Esophagus mucosa (tissue), 1 donor: Measurements from ENCODE around the gene GRIN3B. TPM values are rescaled to one million over a fixed set of nuclear protein-coding genes. Genes with fewer than 3 reads are reported as not detected.

Source experiments
- ATAC-seq: fragments of 200-7000 bp; cut with Tn5 transposase; one replicate; pipeline ENCODE4 v1.9.1; 2020
- total RNA-seq: library from RNA; stranded (reverse); gene quantifications from one replicate; pipeline ENCODE4 v1.2.4, GENCODE V29; 2023
- donor health status: DM: yes; HTN: yes; CAD: no.

Gene GRIN3B
- total RNA-seq, 1 donor from 2014 or later = not detected

DNA sequence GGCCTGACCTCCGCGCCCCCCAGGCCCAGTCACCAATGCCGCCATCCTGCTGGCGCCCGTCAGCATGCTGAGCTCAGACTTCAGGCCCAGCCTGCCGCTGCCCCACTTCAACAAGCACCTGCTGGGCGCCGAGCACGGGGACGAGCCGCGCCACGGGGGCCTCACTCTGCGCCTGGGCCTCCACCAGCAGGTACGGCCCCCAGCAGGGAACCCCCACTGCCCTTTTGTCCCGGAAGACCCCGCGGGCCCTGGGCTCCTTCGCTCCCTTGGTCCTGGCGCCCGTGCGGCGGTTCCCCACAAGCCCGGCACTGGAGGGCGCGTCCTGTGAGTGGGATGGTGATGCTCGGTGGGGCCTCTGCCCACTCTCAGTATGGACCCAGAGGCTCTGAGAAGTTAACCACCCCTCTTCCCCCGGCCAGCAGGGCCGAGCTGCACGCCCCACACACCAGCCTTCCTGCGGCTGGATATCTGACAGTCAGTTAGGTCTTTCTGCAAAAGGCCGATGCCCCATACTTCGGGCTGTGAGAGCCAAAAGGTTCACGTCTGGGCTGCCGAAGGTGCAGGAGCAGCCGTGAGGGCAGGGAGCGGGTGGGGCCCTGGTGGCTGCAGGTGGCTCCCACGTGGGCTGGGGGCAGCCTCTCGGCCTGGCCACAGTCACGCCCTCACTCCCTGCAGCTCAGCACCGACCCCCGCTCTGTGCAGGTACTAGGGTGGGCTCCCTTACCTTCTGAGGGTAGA, 8.1 kb upstream of the GRIN3B start:
- ATAC-seq = no peak

DNA sequence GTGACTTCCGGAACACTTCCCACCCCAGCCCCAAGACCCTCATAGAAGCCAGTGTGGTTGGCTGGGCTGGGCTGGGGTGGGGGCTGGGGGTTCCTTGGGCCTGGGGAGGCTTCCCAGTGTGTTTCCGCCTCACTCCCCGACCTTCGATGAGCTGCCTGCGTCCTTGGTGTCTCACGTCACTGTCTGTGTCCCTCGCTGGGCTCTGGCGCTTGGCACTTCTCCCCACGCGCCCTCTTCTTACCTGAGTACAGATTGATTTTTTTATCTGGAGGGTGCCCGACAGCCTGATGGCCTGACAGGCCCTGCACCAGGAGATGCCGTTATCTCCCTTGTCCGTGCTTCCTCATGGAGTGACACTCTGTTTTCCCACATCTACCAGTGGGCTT, 7.6 kb upstream of the GRIN3B start:
- ATAC-seq = no peak

DNA sequence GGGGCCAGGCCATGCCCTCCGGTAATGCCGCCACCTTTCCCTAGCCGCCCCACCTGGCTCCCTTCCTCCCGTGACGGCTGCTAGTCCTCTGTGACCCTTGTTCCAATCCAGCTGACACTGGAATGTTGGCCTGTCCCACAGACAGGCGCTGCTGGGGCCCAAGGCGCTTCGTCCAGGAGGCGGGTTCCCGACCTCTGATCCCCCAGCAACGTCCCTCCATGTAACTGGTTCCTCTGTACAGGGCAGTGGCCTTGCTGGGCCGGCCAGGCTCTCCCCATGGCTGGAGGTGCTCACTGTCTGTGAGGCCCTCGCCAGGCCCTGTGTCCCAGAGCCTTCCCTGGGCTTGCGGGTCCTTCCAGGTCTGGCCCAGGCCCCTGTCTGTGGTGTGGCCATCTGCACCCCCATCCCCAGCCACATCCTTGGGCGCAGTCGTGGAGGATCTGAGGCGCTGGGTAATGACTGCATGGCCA, 6.8 kb upstream of the GRIN3B start:
- ATAC-seq = no peak

DNA sequence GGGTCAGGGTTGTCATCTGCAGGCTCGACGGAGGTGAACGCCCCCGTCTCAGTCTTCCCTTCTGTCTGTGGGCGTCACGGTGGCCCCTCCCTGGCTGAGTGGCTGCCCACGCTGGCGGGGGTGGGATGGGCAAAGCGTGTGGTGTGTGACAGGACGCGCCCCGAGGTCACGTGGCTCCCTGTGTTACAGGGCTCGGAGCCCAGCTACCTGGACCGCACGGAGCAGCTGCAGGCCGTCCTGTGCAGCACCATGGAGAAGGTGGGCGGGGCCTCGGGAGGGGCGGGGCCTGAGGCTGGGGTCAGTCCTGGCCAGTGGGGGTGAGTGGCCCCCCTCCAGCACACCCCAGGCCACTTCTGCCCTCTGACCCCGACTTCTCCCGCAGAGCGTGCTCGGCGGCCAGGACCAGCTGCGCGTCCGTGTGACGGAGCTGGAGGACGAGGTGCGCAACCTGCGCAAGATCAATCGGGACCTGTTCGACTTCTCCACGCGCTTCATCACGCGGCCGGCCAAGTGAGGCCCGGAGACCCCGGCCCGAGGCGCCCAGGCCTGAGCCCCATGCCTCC, 6.3 kb upstream of the GRIN3B start:
- no peak for ATAC-seq

DNA sequence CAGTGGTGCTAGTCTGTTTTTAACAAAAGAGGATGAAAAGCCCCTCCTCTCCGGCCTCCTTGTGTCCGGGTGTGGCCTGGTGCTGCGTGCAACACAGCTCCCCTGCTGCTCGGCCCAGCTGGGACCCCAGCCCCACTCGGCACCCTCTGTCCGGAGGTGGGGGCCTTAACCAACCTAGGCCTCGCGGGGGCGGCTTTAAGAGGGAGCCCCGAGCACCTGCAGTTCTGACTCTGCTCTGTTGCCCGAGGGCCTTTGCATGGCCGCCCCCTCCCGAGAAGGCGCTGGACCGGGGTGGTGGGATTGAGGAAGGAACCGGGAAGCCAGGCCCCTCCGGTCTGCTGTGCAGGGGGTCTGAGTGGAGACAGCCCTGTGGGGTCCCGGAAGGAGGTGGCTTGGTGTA, 5.7 kb upstream of the GRIN3B start:
- no peak for ATAC-seq

DNA sequence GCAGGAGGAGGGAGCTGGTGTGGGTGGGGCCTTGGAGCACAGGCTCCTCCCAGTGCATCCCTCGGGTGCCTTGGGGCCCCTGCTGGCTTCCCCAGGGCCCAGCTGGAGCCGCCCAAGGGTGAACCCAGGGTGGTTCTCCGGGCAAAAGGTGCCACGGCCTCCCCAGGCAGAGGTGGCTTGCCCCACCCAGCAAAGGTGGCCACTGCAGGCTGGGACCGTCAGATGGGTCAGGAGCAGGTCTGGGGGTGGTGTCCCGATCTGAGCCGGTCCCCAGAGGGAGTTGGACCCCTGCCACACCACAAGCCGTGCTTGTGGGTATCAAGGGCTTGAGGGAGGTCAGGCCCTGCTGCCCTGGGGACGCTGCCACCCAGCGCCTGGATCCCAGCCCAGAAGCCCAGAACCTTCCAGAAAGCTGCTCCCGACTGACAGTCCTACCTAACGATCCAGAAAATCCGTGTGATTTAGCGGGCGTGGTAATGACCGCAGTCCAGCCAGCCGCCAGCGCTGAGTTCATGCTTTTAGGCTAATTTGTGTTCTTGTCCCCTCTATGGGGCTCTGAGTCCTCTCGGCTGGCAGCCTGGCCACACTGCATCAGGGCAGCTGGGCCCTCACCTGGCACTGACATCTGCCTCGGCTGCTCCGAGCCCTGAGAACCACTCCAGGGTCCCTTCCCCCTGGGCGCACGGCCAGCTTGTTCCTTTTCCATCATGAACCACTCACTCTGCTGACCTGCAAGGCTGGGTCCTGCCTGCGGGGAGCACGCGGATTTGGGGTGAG, 5.0 kb upstream of the GRIN3B start:
- no peak for ATAC-seq

DNA sequence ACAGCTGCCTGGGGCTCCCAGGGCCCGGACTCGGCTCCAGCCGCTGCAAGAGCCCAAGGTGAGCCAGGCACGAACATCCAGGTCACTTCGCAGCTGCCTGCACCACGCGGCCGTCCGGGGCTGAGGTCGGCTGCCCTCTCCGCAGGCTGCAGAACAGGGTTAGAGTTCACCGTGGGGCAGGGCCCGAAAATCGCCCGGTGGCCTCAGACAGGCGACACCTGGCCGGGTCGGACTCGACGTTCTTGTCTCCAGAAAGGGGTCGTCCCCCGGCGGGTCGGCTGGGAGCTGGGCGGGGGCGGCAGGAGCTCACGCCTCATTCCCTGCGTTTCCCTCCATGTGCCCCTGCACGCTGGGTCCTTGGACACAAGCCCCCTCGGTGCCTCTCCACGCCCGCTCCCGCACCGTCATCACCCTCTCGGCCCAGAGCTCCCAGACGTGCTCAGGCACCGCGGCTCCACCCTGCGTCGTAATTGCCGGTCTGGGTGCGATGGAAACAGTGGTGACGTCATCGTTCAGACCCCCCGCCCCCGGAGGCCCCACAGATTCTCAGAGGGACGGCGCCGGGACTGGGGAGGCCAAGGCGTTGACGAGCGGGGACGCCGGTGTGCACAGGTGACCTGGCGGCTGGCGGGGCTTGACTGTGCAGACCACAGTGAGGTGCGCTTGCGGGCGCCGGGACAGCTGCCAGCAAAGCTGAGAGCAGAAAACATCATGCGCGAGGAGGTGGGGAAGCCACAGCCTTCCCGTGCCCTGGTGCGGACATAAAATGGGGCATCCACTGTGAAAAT, 4.0 kb upstream of the GRIN3B start:
- ATAC-seq = peak; percentile 49

DNA sequence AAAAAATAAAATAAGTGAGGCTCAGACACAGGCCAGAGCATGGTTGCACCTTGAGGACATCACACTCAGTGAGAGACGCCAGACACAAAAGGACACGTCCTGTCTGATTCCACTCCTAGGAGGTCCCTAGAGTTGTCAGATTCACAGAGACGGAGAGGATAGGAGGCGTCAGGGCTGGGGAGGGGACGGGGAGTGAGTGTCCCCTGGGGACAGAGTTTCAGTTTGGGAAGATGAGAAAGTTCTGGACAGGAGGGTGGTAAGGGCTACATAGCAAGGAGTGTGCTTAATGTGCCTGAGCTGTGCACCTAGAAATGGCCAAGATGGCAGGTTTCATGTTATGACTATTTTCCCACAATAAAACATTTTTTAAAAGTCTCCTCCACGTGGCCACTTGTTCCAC, 2.2 kb upstream of the GRIN3B start:
- ATAC-seq = no peak

DNA sequence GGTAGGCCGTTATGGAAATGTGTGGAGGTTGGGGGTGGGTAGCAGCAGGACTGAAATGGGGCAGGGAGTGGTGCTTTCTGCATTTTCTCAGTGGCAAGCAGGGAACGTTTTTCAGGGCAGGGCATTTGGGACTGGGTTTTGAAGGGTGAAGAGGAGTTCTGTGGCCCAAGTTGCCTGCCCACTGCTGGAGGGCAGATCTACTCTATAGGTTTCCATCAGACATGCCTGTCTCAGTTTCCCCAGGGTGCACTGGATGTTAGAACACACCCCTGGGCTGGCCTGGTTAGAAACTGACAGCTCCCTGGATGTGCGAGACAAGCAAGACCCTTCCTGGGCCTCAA, 870 bp upstream of the GRIN3B start:
- ATAC-seq = no peak

DNA sequence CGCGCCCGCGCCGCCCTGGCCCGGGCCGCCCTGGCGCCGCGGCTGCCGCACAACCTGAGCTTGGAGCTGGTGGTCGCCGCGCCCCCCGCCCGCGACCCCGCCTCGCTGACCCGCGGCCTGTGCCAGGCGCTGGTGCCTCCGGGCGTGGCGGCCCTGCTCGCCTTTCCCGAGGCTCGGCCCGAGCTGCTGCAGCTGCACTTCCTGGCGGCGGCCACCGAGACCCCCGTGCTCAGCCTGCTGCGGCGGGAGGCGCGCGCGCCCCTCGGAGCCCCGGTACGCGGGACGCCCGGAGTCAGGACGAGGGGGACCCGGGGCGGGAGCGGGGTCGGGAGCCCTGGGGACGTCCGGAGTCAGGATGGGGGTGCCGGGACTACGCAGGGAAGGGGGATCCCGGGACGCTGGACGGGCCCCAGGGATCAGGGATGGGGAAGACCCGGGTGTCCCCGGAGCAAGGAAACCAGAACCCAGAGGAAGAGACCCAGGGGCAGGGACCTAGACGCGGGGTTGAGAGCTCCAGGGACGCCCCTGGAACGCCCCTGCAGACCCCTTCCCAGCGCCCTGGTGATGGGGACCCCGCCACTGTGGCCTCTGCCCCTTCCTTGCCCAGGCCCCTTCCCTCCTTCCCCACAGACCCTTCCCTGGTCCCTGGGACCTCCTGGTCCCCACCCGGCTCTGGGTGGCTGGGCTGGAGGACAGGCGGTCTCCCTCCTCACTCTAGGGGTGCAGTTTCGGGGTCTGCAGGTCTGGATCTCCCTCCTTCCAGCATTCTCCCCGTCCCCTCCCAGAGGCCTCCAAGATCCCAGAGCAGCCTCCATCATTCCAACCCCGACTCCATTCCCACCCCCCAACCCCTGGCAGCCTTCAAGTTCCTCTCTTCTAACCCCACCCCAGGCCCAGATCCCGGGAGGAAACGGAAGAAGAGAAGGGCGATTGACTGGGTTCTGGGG, 645 bp downstream of the GRIN3B start:
- ATAC-seq = no peak

DNA sequence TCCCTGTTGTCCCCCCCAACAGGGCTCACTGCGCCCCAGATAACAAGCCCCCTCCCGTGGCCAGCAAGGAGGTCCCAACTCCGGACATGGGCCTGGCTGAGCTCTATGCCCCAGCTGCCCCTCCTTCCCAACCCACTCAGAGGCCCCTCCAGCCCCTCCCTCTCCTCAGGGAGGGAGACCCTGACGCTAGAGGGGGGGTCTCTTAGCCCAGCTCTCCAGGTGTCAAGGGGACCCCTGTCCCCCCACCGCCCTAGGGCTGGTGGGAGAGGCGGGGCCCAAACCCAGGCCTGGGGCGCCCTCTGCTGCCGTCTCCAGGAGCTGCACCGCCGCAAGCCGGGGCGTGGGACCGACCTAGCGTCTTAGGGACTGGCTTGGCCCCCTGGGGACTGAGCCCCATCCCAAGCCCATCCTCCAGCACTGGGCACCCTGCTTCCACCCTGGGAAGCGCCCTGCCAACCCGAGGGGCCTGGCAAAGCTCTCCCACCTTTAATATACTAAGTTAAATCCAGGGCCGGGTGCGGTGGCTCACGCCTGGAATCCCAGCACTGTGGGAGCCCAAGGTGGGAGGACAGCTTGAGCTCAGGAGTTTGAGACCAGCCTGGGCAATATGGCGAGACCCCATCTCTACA, 1.4 kb downstream of the GRIN3B start:
- peak; percentile 51 for ATAC-seq

DNA sequence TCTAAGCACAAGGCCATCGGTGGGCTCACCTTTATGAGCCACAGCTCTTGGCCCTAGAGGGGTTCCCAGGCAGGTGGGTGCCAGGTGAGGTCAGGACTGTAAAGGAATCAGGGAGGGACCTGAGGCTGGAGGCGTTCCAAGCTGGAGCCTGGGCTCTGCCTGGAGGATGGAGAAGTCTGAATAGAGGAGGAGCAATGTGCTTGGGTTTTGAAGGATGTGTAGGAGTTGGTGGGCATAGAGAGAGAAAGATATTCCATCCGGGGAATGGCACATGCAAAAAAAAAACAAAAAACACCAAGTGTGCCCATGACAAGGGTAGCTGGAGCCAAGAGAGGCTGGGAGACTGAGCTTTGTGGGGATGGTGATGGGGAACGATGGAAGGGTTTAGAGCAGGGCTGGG, 2.4 kb downstream of the GRIN3B start:
- no peak for ATAC-seq

DNA sequence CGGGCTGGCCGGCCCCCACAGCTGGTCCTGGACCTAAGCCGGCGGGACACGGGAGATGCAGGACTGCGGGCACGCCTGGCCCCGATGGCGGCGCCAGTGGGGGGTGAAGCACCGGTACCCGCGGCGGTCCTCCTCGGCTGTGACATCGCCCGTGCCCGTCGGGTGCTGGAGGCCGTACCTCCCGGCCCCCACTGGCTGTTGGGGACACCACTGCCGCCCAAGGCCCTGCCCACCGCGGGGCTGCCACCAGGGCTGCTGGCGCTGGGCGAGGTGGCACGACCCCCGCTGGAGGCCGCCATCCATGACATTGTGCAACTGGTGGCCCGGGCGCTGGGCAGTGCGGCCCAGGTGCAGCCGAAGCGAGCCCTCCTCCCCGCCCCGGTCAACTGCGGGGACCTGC, 3.1 kb downstream of the GRIN3B start:
- ATAC-seq = no peak

DNA sequence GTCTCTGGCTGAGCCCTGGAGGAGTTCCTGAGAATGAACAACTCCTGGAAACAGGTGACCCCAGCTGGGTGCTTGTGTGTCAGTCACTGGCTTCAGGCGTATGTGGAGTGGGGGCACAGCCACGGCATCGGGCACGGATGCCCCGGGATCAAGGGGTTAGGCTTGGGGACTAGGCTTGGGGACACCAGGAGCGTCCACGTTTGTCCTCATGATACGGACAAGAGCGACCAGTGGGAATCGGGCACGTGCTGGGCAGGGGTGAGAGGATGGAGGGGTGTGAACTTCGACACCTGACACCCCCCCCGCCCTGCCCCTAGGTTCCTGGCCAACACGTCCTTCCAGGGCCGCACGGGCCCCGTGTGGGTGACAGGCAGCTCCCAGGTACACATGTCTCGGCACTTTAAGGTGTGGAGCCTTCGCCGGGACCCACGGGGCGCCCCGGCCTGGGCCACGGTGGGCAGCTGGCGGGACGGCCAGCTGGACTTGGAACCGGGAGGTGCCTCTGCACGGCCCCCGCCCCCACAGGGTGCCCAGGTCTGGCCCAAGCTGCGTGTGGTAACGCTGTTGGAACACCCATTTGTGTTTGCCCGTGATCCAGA, 4.1 kb downstream of the GRIN3B start:
- no peak for ATAC-seq

DNA sequence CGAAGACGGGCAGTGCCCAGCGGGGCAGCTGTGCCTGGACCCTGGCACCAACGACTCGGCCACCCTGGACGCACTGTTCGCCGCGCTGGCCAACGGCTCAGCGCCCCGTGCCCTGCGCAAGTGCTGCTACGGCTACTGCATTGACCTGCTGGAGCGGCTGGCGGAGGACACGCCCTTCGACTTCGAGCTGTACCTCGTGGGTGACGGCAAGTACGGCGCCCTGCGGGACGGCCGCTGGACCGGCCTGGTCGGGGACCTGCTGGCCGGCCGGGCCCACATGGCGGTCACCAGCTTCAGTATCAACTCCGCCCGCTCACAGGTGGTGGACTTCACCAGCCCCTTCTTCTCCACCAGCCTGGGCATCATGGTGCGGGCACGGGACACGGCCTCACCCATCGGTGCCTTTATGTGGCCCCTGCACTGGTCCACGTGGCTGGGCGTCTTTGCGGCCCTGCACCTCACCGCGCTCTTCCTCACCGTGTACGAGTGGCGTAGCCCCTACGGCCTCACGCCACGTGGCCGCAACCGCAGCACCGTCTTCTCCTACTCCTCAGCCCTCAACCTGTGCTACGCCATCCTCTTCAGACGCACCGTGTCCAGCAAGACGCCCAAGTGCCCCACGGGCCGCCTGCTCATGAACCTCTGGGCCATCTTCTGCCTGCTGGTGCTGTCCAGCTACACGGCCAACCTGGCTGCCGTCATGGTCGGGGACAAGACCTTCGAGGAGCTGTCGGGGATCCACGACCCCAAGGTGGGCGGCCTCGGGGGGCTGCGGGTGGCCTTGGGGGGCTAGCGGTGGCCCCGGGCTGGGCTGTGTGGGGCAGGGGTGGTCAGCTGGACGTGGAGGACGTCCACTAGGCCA, 4.8 kb downstream of the GRIN3B start:
- no peak for ATAC-seq

DNA sequence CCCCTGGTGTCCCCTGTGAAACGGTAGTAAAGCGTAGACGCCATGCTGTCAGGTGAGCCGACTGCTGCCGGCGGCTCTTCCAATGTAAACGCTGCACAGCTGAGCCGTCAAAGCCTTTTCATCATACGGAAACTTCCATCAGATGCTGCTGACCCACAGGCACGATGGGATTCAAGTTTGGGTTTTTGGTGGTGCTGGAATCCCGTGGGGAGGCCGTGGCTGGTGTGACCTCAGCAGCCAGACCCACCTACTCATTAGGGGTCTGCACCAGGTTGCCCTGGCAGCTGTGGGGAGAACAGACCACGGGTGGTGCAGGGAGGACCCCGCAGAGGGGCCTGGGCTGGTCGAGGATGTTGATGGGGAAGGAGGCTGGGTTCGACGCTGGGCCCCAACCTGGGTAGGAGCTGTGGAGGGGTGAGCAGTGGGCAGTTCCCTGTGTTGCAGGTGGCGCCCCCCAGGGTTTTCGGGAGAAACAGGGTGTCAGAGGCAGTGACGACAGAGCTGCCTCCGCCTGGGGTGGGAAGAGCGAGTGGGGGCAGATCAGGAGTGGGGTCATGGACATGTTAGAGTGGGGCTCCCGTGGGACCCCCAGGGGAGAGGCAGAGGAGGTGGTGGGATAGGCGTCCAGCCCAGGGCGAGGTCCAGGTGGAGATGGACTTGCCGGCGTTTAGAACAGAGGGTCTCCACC, 6.6 kb downstream of the GRIN3B start:
- no peak for ATAC-seq

DNA sequence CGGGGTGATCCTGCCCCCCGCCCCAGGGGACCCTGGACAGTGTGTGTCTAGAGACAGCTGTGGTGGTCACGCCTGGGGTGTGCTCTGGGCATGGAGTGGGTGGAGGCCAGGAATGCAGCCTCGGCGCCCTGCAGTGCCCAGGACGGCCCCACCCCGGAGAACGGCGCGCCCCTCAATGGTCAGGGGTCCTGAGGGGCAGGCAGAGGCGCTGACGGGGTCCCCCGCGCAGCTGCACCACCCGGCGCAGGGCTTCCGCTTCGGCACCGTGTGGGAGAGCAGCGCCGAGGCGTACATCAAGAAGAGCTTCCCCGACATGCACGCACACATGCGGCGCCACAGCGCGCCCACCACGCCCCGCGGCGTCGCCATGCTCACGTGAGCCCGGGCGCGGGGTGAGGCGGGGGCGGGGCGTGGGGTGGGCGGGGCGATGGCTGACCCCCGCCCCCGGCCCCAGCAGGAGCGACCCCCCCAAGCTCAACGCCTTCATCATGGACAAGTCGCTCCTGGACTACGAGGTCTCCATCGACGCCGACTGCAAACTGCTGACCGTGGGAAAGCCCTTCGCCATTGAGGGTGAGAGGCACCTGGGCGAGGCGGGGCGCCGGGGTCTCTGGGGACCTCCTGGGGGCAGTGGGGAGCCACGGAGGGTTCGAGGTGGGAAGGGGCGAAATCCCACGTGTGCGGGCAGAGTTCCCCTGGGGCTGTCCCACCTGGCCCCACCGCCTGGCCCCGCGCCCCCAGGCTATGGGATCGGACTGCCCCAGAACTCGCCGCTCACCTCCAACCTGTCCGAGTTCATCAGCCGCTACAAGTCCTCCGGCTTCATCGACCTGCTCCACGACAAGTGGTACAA, 7.4 kb downstream of the GRIN3B start:
- ATAC-seq = no peak

DNA sequence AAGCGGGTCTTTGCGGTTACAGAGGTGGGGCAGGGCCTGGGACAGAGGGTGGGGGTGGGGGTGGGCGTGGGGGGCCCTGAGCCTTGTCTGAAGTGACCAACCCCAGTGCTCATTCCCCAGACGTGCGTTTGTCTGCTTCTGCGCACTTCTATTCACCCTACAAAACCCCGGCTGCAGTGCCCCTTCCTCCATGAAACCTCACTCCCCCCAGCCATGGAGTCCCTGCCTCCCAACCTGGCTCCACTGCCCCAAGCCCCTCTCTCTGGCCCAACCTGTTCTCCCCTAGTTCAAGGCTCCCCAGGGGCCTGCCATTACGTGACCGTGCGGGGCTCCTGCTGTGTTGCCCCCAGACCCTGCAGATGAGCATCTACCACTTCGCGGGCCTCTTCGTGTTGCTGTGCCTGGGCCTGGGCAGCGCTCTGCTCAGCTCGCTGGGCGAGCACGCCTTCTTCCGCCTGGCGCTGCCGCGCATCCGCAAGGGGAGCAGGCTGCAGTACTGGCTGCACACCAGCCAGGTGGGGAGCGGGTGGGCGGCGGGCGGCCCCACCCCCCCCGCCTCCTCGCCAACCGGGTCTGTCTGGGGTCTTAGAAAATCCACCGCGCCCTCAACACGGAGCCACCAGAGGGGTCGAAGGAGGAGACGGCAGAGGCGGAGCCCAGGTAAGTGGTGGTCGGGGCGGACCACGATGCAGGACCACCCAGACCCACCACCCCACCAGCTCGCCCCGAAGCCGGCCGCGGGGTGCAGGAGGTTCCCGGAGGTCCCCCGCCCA, 8.2 kb downstream of the GRIN3B start:
- ATAC-seq = no peak
